Ureter (tissue), 1 donor: ENCODE data around the gene UTP3. TPM values are rescaled to one million over a fixed set of nuclear protein-coding genes. Genes with fewer than 3 reads are reported as not detected.
A peak's percentile ranks its signal among the peaks of the same experiment; 100 is the strongest.
"Not testable (repeated sequence)": the region's sequence is repeated elsewhere in the genome, so short reads cannot be mapped to it uniquely, and the experiment has no call there.

ENCODE experiments used
- DNase-seq: peaks from one replicate; pipeline ENCODE4 v3.0.0-alpha.2; 2020; ENCODE audit warnings: low spot score
- total RNA-seq: library from RNA; stranded (reverse); gene quantifications from one replicate; pipeline ENCODE4 v1.2.4, GENCODE V29; 2023
- donor health status: DM: yes; HTN: yes; CAD: no.

UTP3 gene, protein sequence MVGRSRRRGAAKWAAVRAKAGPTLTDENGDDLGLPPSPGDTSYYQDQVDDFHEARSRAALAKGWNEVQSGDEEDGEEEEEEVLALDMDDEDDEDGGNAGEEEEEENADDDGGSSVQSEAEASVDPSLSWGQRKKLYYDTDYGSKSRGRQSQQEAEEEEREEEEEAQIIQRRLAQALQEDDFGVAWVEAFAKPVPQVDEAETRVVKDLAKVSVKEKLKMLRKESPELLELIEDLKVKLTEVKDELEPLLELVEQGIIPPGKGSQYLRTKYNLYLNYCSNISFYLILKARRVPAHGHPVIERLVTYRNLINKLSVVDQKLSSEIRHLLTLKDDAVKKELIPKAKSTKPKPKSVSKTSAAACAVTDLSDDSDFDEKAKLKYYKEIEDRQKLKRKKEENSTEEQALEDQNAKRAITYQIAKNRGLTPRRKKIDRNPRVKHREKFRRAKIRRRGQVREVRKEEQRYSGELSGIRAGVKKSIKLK
- 26.0 TPM for total RNA-seq

DNA sequence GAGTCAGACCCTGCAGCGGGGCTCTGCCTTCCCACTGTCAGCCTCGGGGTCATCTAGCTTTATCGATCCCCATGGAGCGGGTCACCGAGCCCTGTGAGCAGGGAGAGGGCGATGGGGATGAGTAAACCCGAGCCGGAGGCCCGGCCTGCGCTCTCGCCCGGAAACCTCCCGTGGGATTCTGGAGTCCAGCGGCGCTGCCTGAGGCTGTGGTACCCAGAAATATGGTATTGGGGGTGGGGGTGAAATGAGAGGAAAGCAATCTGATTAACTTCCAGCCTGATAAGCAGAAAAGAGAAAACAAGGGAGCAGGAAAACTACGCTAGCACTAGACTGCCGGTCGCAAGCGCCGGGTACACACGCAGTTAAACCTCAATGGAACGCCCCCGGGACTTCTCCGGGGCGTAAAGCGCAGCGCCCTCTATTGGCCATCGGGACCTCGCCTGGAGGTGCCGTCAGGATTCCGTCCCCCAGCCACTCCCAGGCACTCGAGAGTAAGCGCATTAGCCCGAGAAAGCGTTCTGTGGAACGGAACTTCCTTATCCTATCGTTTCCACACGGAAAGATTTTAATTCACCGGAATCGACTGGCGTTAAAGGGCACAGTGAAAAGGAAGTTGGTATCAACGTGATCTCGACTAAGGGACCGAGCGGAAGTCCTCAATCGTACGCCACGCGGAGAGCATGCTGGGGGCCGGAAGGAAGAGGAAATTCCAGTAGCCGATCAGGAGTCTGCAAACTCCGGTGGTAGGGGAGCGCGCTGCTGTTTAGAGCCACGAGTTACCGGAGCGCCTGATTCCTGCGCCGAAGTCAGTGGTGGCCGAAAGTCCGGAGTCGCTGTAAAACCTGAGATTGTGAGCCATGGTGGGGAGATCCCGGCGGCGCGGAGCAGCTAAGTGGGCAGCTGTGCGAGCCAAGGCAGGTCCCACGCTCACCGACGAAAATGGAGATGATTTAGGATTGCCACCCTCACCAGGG lies at the start of gene UTP3:
Gene UTP3 (plus strand): TSS at position 712 of the 974 bp plus-strand sequence. CDS start 146 bp downstream, at position 858.
- DNase-seq, result peak; percentile 97

DNA sequence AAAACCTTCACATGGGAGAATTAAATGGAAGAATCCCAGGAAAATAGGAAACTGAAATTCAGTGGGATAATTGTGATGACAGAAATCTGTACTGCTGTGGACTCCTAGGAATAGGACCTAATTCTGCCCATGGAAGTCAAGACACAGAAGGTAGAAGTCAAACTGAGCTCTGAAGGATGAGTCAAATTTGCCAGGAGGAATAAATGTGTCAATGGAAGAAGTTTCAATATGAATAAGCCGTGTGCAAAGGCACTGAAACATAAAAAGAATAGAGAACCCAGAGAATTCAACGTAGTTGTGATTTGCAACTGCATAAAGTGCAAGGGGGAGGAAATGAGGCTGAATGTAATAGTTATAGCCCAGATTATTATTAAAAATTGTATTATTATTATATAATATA lies 48.1 kb upstream of the UTP3 start:
- DNase-seq, result no peak

DNA sequence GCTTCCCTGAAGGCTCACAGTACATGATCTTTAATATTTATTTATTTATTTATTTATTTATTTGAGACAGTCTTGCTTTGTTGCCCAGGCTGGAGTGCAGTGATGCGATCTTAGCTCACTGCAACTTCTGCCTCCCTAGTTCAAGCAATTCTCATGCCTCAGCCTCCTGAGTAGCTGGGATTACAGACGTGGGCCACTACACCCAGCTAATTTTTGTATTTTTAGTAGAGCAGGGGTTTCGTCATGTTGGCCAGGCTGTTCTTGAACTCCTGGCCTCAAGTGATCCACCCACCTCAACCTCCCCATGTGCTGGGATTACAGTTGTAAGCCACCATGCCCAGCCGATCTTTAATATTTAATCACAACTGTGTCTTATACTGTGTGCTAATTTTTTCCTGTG lies 37.6 kb upstream of the UTP3 start:
- DNase-seq, result not testable (repeated sequence)

DNA sequence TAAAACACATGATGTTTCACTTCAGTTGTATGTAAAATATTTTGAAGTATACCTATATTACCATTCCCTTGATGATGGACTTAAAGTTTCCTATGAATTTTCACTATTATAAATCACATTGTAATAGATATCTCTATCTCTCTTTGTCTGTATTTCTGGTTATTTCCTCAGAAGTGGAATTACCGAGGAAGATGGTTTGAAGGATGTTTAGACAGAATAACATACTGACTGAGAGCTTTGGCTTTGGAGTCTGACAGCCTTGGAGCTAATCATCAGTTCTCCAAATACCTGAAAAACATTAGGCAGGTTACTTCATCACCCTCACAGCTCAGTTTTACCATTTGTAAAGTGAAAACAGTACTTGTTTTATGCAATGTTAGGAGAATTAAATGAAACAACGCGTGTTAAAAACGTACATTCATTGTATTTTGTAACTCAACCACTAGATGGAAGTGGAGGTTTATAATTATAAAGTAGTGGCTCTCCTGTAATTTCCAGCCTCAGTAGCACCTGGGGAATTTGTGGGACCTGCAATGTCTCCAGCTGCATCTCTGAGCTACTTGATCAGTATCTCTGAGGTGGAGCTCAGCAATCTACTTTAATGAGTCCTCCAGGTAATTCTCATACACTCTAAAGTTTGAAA lies 36.3 kb upstream of the UTP3 start:
- no peak for DNase-seq

DNA sequence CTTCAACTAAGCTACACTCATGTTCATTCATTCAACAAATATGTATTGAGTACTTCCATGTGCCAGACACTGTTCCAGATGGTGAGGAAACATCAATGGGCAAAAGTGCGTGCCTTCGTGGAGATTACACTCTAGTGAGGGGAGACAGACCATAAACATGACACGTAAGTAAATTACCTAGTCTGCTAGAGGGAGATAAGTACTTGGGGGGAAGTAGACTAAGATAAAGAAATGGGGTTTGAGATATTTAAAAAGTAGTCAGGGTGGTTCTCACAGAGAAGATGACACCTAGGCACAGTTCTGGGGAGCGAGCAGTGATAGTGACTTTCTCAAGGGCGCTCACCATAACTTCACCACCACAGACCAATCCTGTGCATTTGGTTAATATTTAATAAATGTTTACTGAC lies 33.7 kb upstream of the UTP3 start:
- no peak for DNase-seq

DNA sequence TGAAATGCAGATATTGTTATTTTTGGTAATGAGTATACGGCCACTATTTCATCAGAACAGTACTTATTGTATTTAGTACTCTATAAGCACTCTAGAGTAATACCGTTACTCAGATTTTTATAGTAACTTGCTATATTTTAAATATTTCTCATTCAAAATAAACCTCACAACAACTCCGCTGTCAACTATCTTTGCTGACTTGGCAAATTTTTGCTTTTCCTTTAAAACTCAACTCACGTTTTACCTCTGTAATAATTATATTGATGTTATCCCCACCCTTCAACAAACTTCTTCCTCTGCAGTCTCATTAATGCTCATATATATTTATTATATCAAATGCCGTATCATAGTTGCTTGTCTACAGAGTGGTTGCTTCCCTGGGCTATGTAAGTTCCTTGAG lies 31.0 kb upstream of the UTP3 start:
- DNase-seq, result no peak

DNA sequence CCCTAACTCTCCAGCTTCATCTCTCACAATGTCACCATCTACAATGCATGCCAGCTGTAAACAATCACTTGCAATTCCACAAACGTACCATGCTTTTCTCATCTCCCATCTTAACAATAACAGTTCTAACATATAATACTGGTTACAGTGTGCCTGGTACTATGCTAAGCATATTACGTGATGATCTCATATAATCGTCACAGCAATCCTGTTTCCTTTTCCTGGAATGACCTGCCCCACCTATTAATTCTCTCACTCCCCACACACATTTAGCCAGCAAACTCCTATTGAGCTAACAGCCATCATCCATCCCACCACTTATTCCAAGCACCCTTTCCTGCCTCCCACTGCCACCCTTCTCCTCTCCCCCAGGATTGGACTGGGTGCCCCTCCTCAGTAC lies 29.9 kb upstream of the UTP3 start:
- no peak for DNase-seq

DNA sequence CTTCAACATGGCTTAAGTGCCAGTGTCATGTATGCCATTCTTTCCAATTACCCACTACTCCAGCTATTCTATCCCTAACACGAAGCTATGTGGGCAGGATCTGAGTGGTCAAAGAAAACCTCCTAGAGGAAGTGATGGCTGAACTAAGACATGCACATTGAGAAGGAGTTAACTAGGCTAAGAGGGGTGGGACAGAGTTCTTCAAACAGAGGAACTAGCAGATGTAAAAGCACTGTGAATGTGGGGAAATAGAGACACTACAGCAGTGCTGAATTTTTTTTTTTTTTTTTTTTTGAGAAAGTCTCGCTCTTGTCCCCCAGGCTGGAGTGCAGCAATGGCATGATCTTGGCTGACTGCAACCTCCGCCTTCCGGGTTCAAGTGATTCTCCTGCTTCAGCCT lies 28.2 kb upstream of the UTP3 start:
- DNase-seq, result no peak

DNA sequence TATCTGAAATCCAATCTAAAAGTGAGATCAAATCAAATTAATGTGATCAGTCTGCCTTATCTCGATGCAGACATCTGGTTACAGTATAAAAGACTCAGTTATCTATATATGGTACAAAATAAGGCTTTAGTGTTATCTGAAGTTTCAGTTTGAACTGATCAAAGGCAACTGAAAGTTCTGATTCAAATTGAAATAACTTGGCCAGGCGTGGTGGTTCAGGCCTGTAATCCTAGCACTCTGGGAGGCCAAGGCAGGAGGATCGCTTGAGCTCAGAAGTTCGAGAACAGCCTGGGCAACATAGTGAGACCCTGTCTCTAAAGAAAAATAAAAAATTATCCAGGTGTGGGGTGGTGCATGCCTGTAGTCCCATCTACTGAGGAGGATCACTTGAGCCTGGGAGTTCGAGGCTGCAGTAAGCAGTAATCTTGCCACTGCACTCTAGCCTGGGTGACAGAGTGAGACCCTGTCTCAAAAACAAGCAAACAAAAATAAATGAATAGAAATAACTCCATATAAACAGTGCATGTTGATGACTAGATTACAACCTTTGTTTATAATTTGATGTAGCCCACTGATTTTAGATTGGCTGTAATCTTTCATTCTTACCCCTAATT lies 26.9 kb upstream of the UTP3 start:
- DNase-seq, result not testable (repeated sequence)

DNA sequence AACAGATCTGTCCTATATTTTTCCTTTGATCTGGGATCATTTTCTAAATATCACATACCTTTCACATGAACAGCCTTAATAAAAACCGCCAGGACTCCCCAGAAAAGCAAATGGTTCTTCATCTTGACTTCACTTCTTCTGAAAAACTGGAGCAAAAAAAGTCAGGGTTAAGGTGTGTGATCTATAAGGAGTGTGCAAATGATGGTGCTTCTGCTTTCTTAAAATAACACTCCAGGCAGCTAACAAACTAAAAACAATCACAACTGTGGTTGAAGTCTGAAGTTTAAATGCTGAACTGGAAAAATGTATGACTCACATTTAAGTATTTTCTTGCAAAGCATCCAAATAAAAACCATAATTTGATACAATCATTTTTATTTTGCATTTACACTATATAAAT lies 22.0 kb upstream of the UTP3 start, which contains the start of gene JCHAIN:
Gene JCHAIN (minus strand): TSS at position 140 of the 400 bp plus-strand sequence. CDS start 18 bp downstream, at position 122.
- DNase-seq, result no peak

DNA sequence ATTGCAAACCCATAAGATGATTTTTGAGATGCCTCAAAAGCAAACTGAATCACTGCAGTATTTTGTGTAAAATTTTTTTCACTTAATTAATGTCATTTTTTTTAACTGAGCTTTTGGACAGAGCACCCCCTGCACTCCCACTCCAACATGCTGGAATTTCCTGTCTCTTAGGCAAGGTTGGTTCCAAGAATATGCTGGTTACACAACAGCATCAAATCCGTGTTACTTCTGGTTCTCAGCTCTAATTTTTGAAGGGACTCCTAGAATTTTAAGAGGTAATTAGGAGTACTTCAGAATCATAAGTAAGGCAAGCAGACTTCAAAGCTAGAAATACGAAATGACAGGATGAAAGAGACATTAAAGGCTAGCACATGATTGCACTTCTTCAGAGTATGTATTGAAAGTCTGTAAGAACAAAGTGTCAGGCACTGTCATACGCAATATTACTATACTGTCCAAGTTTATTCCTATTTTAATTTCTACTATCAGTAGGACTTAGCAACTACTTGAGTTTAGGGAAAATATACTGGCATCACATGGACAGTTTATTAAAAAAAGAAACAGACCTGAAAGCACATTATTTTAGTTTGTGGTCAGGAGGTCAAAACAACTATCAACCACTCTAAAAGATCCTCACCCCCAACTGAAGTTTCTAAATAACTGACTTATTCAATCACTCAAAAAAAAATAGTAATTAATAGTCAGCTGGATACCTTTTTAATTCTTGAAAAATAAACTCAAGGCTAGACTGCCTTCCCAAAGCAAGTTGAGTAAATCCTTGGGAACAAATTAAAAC lies 20.4 kb upstream of the UTP3 start:
- no peak for DNase-seq

DNA sequence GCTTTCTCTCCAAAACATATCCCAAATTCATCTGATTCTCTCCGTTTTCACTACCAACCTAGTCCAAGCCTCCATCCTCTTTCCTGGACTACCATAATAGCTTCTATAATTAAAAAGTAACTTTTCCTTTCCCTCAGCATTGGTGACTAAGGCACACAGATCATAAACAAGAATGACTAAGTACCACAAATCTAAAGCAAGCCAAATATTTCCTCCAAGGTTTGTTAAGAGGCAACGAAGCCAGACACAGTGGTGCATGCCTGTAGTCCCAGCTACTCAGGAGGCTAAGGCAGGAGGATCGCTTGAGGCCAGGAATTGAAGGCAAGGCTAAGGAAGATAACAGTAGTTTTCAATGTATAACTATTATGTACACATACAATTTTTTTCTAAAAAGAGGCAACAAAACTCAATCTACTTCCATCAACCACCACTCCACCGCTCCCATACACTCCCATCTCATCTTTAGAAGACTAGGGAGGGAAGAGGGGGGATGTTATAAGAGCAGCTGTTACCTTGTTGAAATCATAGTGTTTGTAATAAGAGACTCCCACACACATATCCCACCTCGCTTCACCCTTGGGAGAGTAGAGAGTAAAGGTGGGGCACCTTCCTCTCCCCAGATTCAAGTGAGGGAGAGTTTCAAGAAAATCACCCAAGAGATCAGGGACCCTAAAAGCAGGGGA lies 17.9 kb upstream of the UTP3 start:
- DNase-seq, result no peak

DNA sequence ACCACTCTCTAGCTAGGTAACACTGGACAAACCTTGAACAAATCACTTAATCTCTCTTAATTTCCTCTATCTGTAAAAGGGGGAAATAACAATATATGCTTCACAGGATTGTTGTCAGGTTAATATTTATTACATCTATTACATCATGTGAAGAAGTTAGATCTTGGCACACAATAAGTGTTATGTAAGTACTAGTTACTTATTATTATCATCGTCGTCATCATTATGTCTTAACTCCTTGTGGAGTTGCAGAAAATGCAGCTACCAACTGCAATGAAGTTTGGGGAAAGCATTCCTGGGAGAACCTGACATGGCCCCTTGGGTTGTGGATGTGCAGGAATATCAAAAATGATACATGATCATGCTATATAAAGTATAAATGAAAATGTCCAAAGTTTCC lies 17.2 kb upstream of the UTP3 start:
- no peak for DNase-seq

DNA sequence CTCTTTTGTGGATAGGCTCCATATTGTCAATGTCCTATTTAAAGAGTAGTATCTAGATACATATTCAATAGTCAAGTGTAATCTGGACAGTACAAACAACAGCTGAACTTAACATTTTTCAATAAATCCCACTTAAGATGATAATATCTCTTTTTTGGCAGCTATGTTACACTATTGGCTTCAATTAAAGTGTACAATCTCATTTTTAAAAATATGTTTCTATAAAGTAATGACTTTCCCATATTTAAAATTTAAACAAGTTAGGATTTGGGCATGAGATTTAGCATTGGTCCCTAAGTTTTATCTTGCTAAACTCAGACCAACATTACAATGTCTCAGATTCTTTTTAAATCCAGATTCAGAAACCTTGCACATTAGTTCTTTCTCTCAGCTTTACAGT lies 14.1 kb upstream of the UTP3 start:
- DNase-seq, result no peak

DNA sequence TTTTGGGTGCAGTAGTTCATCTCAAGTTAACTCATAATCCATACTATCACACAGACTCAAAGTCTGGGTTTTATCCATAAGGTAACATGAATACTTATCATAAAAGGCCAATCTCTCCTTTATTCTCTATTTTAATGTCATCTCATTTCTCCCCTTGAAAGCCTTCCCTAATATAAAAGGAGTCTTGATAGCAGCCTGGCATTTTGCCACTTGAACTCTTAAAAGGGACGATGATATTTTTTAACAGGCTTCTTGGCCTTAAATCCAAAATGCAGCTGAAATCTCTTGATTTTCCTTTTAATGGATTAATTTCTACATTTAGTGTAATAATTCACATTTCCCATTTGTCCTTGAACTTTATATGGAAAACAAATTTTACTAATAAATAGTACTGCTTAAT lies 13.6 kb upstream of the UTP3 start:
- DNase-seq, result no peak

DNA sequence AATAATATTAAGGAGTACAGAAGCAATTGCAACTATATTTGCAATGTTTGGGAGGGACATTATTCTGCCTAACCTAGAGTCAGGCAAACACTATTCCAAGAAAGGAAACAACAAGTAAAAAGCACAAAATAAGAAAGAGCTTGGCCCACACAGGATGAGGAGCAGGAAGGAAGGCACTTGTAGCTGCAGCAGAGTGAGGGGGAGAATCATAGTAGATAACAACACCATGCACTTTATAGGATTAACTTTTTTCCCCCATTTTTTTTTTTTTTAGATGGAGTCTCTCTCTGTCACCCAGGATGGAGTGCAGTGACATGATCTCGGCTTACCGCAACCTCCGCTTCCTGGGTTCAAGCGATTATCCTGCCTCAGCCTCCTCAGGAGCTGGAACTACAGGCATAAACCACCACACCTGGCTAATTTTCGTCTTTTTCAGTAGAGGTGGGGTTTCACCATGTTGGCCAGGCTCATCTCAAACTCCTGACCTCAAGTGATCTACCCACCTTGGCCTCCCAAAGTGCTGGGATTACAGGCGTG lies 11.7 kb upstream of the UTP3 start:
- no peak for DNase-seq

DNA sequence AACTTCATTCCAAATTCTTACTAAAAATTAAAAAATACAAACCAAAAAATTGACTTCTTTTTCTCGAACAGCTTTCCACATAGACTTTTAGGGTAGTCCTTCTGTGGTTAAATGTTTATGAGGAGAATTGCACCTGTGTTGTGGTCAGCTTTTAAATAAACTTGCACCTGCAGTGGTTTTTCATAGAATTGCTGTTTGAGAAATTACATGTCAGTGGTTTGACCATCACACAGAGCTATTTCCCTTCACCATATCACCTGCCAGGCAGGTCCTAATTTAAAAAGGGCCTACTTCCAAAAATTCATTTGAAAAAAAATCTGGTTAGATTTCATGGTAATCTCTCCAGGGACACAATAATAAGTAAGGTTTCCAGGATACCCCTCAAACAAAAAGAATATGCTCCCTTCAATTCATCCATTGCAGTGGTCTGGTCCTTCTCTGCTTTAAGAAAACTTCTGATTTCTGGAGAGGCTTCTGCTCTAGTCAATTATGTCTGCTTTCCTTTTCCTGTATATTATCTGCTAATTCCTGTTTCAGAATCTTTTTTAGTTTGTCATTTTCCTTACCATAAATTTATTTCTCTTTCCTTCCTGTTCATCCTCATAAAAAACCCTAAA lies 9.8 kb upstream of the UTP3 start:
- no peak for DNase-seq

DNA sequence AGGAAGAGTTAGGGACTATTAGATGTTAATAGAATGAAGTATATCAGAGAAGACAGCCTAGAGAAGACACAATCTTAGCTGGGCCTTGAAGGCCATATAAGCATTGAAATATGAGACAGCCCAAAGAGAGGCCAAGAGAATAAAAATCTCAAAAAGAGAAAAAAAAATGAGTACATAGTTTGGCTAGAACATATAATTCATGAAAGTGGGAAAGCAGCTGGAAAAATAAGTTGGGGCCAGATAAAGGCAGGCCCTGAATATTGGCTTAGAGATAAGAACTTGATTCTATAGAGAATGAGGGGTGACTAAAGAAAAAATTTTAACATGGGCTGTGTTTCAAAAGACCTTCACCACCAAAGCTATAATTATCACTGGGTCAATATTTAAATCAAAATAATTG lies 7.4 kb upstream of the UTP3 start:
- no peak for DNase-seq

DNA sequence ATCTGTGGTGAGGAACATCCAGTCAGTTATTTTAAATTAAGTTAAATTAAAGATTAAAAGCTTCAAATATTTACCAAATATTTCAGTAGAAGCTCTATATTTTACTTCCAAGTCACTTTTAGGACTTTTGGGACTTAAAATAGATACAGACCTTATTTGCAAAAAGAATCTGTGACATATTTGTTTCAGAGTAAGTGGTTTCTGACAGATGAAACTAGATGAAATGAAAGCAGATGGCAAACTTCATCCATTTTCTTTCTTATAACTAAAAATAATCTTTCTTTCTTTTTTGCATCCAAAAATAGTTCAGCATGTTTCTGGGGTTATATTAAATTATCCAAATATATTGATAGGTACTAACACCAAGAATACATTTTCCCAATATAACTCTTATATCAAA lies 6.6 kb upstream of the UTP3 start:
- DNase-seq, result no peak
